Esophagus squamous epithelium (tissue), 4 donors: ENCODE measurements around the gene SUCLG2.

Source experiments
- CTCF ChIP-seq, 6 experiments: fragments of 450-650 bp in 4 of 6; fragments of 200-600 bp in 2 of 6; sonication (generic) in 2 of 6; IDR thresholded peaks; one replicate each; pipeline ENCODE4 v1.5.1; 2016 to 2019; ENCODE audit warnings: antibody characterized with exemption in 6 of 6, mild to moderate bottlenecking in 4 of 6, moderate library complexity in 4 of 6
- POLR2A ChIP-seq, 4 donors: fragments of 450-650 bp; IDR thresholded peaks; one replicate each; pipeline ENCODE4 v1.6.1; 2017; ENCODE audit warnings: antibody characterized with exemption in 4 of 4, mild to moderate bottlenecking in 4 of 4, moderate library complexity in 3 of 4

- TF ChIP-seq CTCF (IDR thresholded peaks at IDR 0.05) = no peak
- no peak for TF ChIP-seq POLR2A (IDR thresholded peaks at IDR 0.05)
These were observed 399 bp upstream of the SUCLG2 start for GRCh38 chr3:67654844-67655177.
